ENCODE measurements around the gene SLC1A2. TPM values are rescaled to one million over a fixed set of nuclear protein-coding genes. Genes with fewer than 3 reads are reported as not detected.

The SLC1A2 gene
- total RNA-seq, 1 experiment from 2014 or later, result 0.50 TPM

DNA sequence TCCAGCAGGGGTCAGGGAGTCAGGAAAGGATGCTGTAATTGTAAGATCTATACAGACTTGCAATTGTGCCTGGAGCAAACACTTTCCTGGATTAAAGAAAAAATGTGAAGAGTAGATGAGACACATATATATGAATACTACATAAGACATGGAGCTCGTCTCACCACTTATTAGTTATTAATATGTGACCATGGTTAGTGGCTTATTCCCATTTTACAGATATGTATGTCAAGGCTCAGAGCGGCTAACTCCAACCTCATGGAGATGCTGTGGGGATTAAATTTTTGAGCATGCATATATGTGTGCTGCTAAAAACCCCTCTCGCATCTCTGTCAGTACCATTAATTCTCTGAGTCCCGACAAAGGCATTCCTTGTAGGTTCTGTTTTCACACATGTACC is 125.7 kb downstream of the SLC1A2 start:
- no peak for DNase-seq (ENCODE audit: low spot score)
- Mint-ChIP-seq H3K4me3 (no peak overlapping the region), H3K4me1 (peaks cover 10% of the 10 kb centered on the region), H3K36me3 (no peaks in the 10 kb centered on the region), H3K27me3 (ENCODE audit: low read depth) (no peaks in the 10 kb centered on the region), H3K27ac (no peak overlapping the region), H3K9me3 (peaks cover 4% of the 10 kb centered on the region; the same call in 1 of the 2 replicates)
- TF ChIP-seq, protein P1, sequence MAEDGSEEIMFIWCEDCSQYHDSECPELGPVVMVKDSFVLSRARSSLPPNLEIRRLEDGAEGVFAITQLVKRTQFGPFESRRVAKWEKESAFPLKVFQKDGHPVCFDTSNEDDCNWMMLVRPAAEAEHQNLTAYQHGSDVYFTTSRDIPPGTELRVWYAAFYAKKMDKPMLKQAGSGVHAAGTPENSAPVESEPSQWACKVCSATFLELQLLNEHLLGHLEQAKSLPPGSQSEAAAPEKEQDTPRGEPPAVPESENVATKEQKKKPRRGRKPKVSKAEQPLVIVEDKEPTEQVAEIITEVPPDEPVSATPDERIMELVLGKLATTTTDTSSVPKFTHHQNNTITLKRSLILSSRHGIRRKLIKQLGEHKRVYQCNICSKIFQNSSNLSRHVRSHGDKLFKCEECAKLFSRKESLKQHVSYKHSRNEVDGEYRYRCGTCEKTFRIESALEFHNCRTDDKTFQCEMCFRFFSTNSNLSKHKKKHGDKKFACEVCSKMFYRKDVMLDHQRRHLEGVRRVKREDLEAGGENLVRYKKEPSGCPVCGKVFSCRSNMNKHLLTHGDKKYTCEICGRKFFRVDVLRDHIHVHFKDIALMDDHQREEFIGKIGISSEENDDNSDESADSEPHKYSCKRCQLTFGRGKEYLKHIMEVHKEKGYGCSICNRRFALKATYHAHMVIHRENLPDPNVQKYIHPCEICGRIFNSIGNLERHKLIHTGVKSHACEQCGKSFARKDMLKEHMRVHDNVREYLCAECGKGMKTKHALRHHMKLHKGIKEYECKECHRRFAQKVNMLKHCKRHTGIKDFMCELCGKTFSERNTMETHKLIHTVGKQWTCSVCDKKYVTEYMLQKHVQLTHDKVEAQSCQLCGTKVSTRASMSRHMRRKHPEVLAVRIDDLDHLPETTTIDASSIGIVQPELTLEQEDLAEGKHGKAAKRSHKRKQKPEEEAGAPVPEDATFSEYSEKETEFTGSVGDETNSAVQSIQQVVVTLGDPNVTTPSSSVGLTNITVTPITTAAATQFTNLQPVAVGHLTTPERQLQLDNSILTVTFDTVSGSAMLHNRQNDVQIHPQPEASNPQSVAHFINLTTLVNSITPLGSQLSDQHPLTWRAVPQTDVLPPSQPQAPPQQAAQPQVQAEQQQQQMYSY (CRISPR knock-in tag; IDR thresholded peaks at IDR 0.05), result no peak
- TF ChIP-seq ZNF532 (CRISPR knock-in tag; IDR thresholded peaks at IDR 0.05; ENCODE audit: borderline replicate concordance), result no peak
- no peak for TF ChIP-seq GRHL2 (CRISPR knock-in tag; IDR thresholded peaks at IDR 0.05; ENCODE audit: insufficient replicate concordance, severe bottlenecking)
- TF ChIP-seq, protein P2, sequence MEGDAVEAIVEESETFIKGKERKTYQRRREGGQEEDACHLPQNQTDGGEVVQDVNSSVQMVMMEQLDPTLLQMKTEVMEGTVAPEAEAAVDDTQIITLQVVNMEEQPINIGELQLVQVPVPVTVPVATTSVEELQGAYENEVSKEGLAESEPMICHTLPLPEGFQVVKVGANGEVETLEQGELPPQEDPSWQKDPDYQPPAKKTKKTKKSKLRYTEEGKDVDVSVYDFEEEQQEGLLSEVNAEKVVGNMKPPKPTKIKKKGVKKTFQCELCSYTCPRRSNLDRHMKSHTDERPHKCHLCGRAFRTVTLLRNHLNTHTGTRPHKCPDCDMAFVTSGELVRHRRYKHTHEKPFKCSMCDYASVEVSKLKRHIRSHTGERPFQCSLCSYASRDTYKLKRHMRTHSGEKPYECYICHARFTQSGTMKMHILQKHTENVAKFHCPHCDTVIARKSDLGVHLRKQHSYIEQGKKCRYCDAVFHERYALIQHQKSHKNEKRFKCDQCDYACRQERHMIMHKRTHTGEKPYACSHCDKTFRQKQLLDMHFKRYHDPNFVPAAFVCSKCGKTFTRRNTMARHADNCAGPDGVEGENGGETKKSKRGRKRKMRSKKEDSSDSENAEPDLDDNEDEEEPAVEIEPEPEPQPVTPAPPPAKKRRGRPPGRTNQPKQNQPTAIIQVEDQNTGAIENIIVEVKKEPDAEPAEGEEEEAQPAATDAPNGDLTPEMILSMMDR (IDR thresholded peaks at IDR 0.05), result no peak
- TF ChIP-seq CREB1 (CRISPR knock-in tag; IDR thresholded peaks at IDR 0.05), result no peak
- TF ChIP-seq MXD4 (CRISPR knock-in tag; IDR thresholded peaks at IDR 0.05; ENCODE audit: borderline replicate concordance), result no peak
- TF ChIP-seq NR1H2 (CRISPR knock-in tag; IDR thresholded peaks at IDR 0.05), result no peak
- TF ChIP-seq SP1 (CRISPR knock-in tag; conservative IDR thresholded peaks at IDR 0.05), result no peak
- TF ChIP-seq PRRX2 (CRISPR knock-in tag; IDR thresholded peaks at IDR 0.05), result no peak
- TF ChIP-seq ATF1 (CRISPR knock-in tag; IDR thresholded peaks at IDR 0.05), result no peak
- TF ChIP-seq ZNF425 (CRISPR knock-in tag; conservative IDR thresholded peaks at IDR 0.05), result no peak
- TF ChIP-seq FOXJ3 (CRISPR knock-in tag; IDR thresholded peaks at IDR 0.05; ENCODE audit: borderline replicate concordance), result no peak
- no peak for TF ChIP-seq AFF4 (CRISPR knock-in tag; IDR thresholded peaks at IDR 0.05; ENCODE audit: borderline replicate concordance)
- no peak for TF ChIP-seq PREB (CRISPR knock-in tag; IDR thresholded peaks at IDR 0.05; ENCODE audit: borderline replicate concordance)
- POLR2A ChIA-PET, result no interaction called here
- CTCF ChIA-PET, result interaction anchor here (3.0 kb wide), 1 partner anchor 12 kb away, joined by 16 read pairs; no protein-coding TSS in a partner anchor
- no peak for ATAC-seq
